ENCODE results near the gene ONECUT1. TPM values are rescaled to one million over a fixed set of nuclear protein-coding genes. Genes with fewer than 3 reads are reported as not detected.
A peak's percentile ranks its signal among the peaks of the same experiment; 100 is the strongest.

ONECUT1 gene
- total RNA-seq, 2 donors from 2014 or later = 1.8 to 5.3 TPM

- no peak overlapping the region for H3K9ac ChIP-seq (ENCODE audit: extremely low read depth, low read length, poor library complexity, severe bottlenecking)
- Mint-ChIP-seq H3K27me3 (ENCODE audit: insufficient read depth) (no peaks in the 10 kb centered on the region), H3K27ac (no peak overlapping the region), H3K4me1 (no peaks in the 10 kb centered on the region), H3K36me3 (ENCODE audit: low read depth) (no peaks in the 10 kb centered on the region), H3K4me3 (no peak overlapping the region), H3K9me3 (no peaks in the 10 kb centered on the region)
- no peaks in the 10 kb centered on the region for H3K4me1 ChIP-seq (ENCODE audit: control insufficient read depth, insufficient read depth, low read length)
- H3K9me3 ChIP-seq (ENCODE audit: control insufficient read depth, low read length) = no peaks in the 10 kb centered on the region
- DNase-seq = peak; percentile 61
- TF ChIP-seq CTCF (conservative IDR thresholded peaks at IDR 0.05) = peak; percentile 66
- H3K36me3 ChIP-seq (ENCODE audit: control insufficient read depth, insufficient read depth, low read length) = no peaks in the 10 kb centered on the region
- no peaks in the 10 kb centered on the region for H3K27me3 ChIP-seq (ENCODE audit: control insufficient read depth, insufficient read depth, low read length, poor library complexity, severe bottlenecking)
- H3K27ac ChIP-seq (ENCODE audit: low read depth, low read length) = no peak overlapping the region
- WGBS, 2 experiments (ENCODE audit: insufficient coverage in 1 of 2, insufficient read length in 1 of 2) = 50 to 57% methylated on average over 2 to 3 of the region's 3 CpGs
- no peak overlapping the region for H3K4me3 ChIP-seq (ENCODE audit: low read length)
Measured at GRCh38 chr15:52765785-52766184, 24.4 kb downstream of the ONECUT1 start.

- no peak overlapping the region for H3K27ac Mint-ChIP-seq
- H3K4me3 Mint-ChIP-seq = no peak overlapping the region
- H3K4me1 Mint-ChIP-seq = no peaks in the 10 kb centered on the region
- no peak for TF ChIP-seq CTCF (conservative IDR thresholded peaks at IDR 0.05)
- Histone ChIP-seq H3K9ac (ENCODE audit: extremely low read depth, low read length, poor library complexity, severe bottlenecking) (no peak overlapping the region), H3K27ac (ENCODE audit: low read depth, low read length) (no peak overlapping the region), H3K4me1 (ENCODE audit: control insufficient read depth, insufficient read depth, low read length) (no peaks in the 10 kb centered on the region), H3K4me3 (ENCODE audit: low read length) (no peak overlapping the region), H3K27me3 (ENCODE audit: control insufficient read depth, insufficient read depth, low read length, poor library complexity, severe bottlenecking) (no peaks in the 10 kb centered on the region), H3K36me3 (ENCODE audit: control insufficient read depth, insufficient read depth, low read length) (no peaks in the 10 kb centered on the region), H3K9me3 (ENCODE audit: control insufficient read depth, low read length) (no peaks in the 10 kb centered on the region)
- no peaks in the 10 kb centered on the region for H3K36me3 Mint-ChIP-seq (ENCODE audit: low read depth)
- WGBS, 2 experiments (ENCODE audit: insufficient coverage in 1 of 2, insufficient read length in 1 of 2) = 97 to 100% methylated on average over 2 to 5 of the region's 5 CpGs
- H3K27me3 Mint-ChIP-seq (ENCODE audit: insufficient read depth) = no peaks in the 10 kb centered on the region
- DNase-seq = no peak
- no peaks in the 10 kb centered on the region for H3K9me3 Mint-ChIP-seq
Measured at GRCh38 chr15:52764731-52765130, 25.4 kb downstream of the ONECUT1 start.

GRCh38 chr15:52762621-52763020, 27.5 kb downstream of the ONECUT1 start:
- Mint-ChIP-seq H3K9me3 (no peaks in the 10 kb centered on the region), H3K27me3 (ENCODE audit: insufficient read depth) (no peaks in the 10 kb centered on the region), H3K4me3 (no peak overlapping the region), H3K27ac (no peak overlapping the region), H3K4me1 (no peaks in the 10 kb centered on the region), H3K36me3 (ENCODE audit: low read depth) (peaks cover 6% of the 10 kb centered on the region)
- 87 to 98% methylated on average over 3 to 5 of the region's 5 CpGs for WGBS, 2 experiments (ENCODE audit: insufficient coverage in 1 of 2, insufficient read length in 1 of 2)
- H3K27me3 ChIP-seq (ENCODE audit: control insufficient read depth, insufficient read depth, low read length, poor library complexity, severe bottlenecking) = no peaks in the 10 kb centered on the region
- no peak overlapping the region for H3K4me3 ChIP-seq (ENCODE audit: low read length)
- no peak overlapping the region for H3K9ac ChIP-seq (ENCODE audit: extremely low read depth, low read length, poor library complexity, severe bottlenecking)
- no peaks in the 10 kb centered on the region for H3K9me3 ChIP-seq (ENCODE audit: control insufficient read depth, low read length)
- H3K4me1 ChIP-seq (ENCODE audit: control insufficient read depth, insufficient read depth, low read length) = no peaks in the 10 kb centered on the region
- H3K27ac ChIP-seq (ENCODE audit: low read depth, low read length) = no peak overlapping the region
- DNase-seq = no peak
- no peaks in the 10 kb centered on the region for H3K36me3 ChIP-seq (ENCODE audit: control insufficient read depth, insufficient read depth, low read length)
- TF ChIP-seq CTCF (conservative IDR thresholded peaks at IDR 0.05) = no peak
